ENCODE data around the gene AHDC1. TPM values are rescaled to one million over a fixed set of nuclear protein-coding genes. Genes with fewer than 3 reads are reported as not detected.
"Not testable (repeated sequence)": the region's sequence is repeated elsewhere in the genome, so short reads cannot be mapped to it uniquely, and the experiment has no call there.

AHDC1 gene
- total RNA-seq, 1 donor from 2014 or later: 46.6 TPM

DNA sequence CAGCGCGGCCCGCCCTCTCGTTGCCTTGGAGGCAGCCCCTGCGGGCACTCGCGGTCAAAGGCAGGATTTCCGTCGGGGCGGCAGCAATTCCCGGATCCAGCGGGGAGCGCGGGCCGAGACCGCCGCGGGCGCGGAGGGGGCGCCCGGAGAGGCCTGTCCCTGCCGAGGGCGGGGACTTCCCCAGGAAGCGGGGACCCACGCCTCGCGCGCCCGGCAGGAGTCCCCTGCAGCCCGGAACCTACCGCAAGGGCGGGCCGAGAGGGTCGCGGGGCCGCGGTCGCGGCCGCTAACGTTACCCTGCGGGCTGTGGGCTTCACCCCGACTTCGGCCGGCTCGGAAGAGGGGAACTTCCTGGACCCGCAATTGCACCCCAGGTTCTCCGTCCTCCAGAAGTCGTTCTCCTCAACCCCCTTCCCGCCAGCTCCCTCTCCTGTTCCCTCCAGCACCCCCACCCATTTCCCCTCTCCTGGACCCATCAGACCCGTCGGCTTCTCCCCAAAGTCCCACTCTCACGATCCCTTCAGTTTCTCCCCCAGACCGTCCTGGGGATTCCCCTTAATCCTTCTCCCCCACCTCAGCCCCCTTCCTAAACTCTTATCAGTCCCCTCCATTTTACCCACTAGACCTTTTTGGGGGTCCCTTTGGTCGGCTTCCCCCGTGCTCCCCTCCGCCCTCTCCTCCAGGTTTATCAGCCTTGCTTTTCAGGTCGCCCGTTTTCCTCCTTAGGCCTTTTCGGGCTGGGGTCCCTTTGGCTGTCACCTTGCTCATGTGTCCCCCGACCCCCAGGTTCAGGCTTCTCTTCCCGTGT lies 30.4 kb upstream of the AHDC1 start:
- DNase-seq (ENCODE audit: low read depth): no peak

- no peak for DNase-seq (ENCODE audit: low read depth)
These were observed 29.8 kb upstream of the AHDC1 start for GRCh38 chr1:27633640-27634176.

DNA sequence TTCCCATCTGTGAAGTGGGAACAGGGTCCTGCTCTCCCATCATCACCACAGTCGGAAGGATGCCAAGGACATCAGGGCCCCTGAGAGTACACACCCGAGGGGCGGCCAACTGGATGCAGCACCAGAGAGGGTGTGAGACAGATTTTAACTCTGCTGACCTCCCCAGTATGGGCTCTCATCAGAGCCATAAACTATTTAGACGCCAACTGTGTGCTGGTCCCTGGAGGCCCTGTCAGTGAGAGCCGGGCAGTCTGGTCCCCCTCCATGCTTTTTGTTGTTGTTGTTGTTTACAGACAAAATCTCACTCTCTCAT lies 29.3 kb upstream of the AHDC1 start:
- no peak for DNase-seq (ENCODE audit: low read depth)

DNA sequence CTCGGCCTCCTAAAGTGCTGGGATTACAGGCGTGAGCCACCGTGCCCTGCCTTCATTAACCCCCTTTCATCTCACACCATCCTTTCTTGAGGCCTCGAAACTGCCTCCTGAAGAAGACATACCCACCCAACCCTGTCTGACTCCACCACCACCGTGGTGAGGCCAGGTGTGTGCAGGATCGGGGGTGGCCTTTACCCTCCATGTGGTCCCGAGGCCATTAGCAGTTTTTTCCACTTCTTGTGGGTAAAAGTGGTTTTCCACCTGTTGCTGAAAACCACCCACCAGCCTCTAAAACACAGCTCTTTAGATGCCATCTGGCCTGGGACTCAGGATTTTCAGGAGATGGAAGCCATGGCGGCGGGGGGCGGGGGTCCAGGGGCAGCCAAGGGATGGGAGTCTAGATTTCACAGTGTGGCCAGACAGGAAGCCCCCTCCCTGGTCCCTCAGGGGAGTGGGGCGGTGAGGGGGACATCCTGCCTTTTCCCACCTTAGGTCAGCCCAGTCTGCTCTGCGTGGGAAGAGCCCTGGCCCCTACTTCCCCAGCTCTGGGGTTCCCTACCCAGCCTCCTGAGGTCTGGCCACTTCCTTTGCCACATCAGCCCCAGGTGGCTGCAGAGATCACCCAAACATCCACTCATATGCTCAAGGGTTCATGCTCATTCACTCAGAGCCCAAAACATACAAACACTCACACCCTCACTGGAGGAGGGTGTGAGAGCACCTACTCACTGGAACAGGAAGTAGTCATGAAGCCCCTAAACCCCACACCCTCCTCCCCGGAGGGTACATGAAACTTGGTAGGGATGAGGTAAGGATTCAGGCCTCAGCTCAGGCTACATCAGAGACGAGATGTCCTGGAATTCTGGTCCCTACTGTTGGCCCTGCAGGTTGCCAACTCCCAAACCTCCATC lies 28.7 kb upstream of the AHDC1 start:
- DNase-seq (ENCODE audit: low read depth): peak; percentile 46

GRCh38 chr1:27630859-27631491 lies 27.0 kb upstream of the AHDC1 start:
- DNase-seq (ENCODE audit: low read depth): no peak

DNA sequence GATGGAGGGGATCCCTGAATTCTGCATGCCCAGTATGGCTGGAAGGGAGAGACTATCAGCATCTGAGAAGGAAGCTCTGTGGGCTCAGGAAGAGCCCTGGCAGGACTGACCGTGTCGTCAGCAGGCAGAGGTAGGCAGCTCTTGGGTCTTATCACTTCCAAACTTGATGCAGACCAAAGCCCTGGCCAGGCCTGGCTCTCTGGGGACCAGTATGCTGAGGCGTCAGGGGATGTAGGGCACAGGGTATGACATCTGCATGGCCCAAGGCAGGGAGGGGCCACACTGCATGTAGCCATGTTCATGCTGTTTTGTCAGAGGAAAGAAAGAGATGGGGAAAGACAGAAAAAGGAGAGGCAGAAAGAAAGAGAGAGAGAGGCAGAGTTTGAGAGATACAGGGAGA lies 24.8 kb upstream of the AHDC1 start:
- no peak for DNase-seq (ENCODE audit: low read depth)

DNA sequence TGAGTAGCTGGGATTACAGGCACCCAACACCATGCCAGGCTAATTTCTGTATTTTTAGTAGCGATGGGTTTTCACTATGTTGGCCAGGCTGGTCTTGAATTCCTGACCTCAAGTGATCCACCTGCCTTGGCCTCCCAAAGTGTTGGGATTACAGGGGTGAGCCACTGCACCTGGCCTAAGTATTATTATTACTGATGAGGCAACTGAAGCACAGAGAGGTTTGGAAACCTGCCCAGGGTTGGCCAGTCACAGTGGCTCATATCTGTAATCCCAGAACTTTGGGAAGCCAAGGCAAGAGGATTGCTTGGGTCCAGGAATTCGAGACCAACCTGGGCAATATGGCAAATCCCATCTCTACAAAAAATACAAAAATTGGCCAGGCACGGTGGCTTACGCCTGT lies 23.8 kb upstream of the AHDC1 start:
- DNase-seq (ENCODE audit: low read depth): peak; percentile 51

GRCh38 chr1:27627061-27627460 lies 23.1 kb upstream of the AHDC1 start:
- DNase-seq (ENCODE audit: low read depth): no peak

GRCh38 chr1:27626031-27626935 lies 22.3 kb upstream of the AHDC1 start:
- DNase-seq (ENCODE audit: low read depth): no peak

DNA sequence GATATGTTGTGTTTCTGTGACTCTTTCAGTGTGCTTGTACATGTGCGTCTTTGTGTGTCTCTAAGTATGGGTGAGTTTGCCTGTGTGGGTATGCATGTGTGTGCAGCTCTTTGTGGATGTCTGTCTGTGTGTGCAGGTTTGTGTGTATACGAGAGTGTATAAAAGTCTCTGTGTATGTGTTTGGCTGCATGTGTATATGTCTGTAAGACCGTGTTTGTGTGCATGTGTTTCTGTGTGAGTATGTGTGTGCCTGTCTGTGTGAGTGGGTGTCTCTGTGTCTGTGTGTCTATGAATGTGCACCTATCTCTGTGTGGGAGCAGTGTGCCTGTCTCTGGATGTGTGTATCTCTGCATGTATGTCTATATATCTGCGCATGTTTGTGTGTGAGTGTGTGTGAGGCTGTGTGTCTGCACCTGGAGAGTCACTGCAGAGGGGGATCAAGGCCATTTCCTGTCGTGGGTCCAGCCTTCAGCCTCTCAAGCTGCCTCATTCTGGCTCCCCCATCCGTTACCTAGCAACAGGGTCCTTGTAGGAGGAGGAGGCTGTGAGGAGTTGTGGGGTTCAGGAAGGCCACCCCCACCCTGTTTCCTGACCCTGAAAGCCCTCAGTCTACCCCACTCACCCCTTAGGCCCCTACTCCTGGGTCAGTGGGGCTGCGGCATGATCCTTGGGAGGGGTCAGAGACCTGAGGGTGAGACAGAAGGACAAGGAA lies 20.7 kb upstream of the AHDC1 start:
- DNase-seq (ENCODE audit: low read depth): no peak

DNA sequence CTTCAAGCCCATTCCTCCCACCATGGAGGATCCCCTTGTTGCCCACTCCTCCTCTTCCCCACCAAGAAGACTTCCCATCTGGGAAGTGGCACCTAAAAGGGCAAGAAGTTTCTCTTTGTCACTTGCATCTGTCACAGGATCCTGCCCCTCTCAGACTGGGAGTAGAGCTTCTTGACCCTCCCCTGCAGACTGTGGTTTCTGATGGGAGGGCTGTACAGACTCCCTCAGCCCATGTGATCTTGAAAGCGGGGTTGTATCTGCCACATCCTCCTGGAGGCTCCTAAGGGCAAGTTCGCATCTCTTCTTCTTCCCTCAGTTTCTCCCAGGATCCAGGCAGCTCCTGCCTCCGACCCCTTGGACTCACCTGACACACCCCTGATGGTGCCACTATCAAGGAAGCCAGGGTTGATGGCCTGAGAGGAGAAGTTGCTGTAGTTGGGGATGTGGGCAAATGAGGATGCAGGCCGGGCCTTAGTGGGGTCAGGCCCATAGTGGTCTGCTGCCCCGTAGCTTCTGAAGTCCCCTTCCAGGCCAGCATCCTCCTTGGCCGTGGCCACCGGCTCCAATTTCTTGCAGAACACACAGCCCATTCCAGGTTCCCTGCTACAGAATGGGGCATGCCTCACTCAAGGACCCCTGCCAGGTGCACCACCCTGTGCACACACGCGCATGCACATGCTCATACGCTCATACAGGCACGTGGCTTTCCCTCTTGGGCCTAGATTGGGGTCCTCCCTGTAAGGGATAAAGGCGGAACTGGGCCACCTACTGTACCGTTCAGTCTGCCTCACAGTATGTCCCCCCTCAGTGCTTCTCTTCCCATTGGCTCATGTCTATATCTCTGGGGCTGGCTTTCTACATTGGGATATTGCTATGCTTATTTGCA lies 19.6 kb upstream of the AHDC1 start:
- DNase-seq (ENCODE audit: low read depth): no peak

DNA sequence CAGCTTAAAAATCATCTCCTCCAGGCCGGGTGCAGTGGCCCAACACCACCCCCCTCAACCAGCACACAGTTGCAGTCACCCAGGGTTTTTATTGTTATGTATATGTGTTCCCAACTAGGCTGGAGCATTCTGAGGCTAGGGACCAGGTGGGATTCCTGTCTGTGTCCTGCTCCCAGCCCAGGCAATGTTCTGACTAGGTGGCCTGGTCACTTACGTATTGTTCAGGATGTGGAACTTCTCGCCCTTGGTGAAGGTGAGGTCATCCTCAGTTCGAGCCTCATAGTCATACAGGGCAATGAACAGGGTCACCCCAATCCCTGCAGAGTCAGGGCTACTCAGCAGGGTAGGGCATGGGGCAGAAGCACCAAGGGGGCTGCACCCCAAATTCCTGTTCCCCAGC lies 18.9 kb upstream of the AHDC1 start:
- no peak for DNase-seq (ENCODE audit: low read depth)

- no peak for DNase-seq (ENCODE audit: low read depth)
These were observed 17.3 kb upstream of the AHDC1 start for GRCh38 chr1:27621051-27621920.

GRCh38 chr1:27619782-27620438 lies 16.0 kb upstream of the AHDC1 start:
- DNase-seq (ENCODE audit: low read depth): not testable (repeated sequence)

- DNase-seq (ENCODE audit: low read depth): peak; percentile 59
These were observed 14.6 kb upstream of the AHDC1 start for GRCh38 chr1:27618341-27619082.

- no peak for DNase-seq (ENCODE audit: low read depth)
These were observed 13.5 kb upstream of the AHDC1 start for GRCh38 chr1:27617420-27617819.

DNA sequence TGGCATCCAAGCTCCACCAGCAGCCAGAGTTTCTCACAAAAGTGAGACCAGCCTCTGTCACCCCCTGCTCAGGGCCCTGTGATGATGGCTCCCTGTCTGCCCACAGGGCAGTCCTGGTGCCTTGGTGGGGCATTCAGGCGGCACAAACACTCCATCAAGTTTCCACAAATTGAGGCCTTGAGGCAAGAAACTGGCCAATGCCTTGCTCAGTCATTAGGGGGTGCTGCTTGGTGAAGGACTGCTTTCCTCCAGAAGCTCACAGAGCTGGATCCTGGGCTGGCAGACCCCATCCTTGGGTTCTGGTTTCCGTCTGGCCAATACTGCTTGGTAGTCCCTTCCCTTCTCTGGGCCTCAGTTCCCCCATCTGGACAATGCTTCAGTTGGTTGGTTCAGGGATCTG lies 12.5 kb upstream of the AHDC1 start:
- no peak for DNase-seq (ENCODE audit: low read depth)
